Activated T-helper 17 cell treated with anti-CD3 and anti-CD28 coated beads, Interleukin-2, amount 50 U/mL, for 72 hours (primary cell): ENCODE data around the gene USP37. TPM values are rescaled to one million over a fixed set of nuclear protein-coding genes. Genes with fewer than 3 reads are reported as not detected.
"Not testable (repeated sequence)": the region's sequence is repeated elsewhere in the genome, so short reads cannot be mapped to it uniquely, and the experiment has no call there.

Experiments
- ATAC-seq: fragments of 150-1000 bp; cut with Tn5 transposase; replicated peaks from 2 replicates; pipeline ENCODE4 v1.10.0; 2021; ENCODE audit warnings: mild to moderate bottlenecking, moderate library complexity
- H3K27ac Mint-ChIP-seq: one replicate; pipeline ENCODE4 v1.8.0; 2022; ENCODE audit warnings: mixed read lengths
- H3K27me3 Mint-ChIP-seq: one replicate; pipeline ENCODE4 v1.8.0; 2022; ENCODE audit warnings: mixed read lengths
- H3K36me3 Mint-ChIP-seq: one replicate; pipeline ENCODE4 v1.8.0; 2022; ENCODE audit warnings: low read depth, mild to moderate bottlenecking, mixed read lengths
- H3K4me1 Mint-ChIP-seq: one replicate; pipeline ENCODE4 v1.8.0; 2022; ENCODE audit warnings: mixed read lengths
- H3K4me3 Mint-ChIP-seq: one replicate; pipeline ENCODE4 v1.8.0; 2022; ENCODE audit warnings: mild to moderate bottlenecking, mixed read lengths
- H3K9me3 Mint-ChIP-seq: one replicate; pipeline ENCODE4 v1.8.0; 2022; ENCODE audit warnings: mixed read lengths
- total RNA-seq, 2 donors: library from RNA; stranded (reverse); gene quantifications; one replicate each; pipeline ENCODE4 v1.2.3, GENCODE V29; 2022

The USP37 gene
- total RNA-seq, 2 donors from 2014 or later = 37.3 to 111 TPM

GRCh38 chr2:218569038-218569431 is 884 bp upstream of the USP37 start:
- Mint-ChIP-seq H3K4me1 (peaks cover 36% of the 10 kb centered on the region), H3K27me3 (no peaks in the 10 kb centered on the region), H3K27ac (peak overlapping the region; percentile 89), H3K4me3 (peak overlapping the region; percentile 91), H3K36me3 (peaks cover 100% of the 10 kb centered on the region), H3K9me3 (no peaks in the 10 kb centered on the region)
- ATAC-seq = peak; percentile 54

GRCh38 chr2:218567797-218568189 is 358 bp downstream of the USP37 start:
- H3K27me3 Mint-ChIP-seq = no peaks in the 10 kb centered on the region
- peaks cover 42% of the 10 kb centered on the region for H3K4me1 Mint-ChIP-seq
- peak overlapping the region; percentile 89 for H3K27ac Mint-ChIP-seq
- H3K4me3 Mint-ChIP-seq = peak overlapping the region; percentile 91
- peaks cover 100% of the 10 kb centered on the region for H3K36me3 Mint-ChIP-seq
- no peaks in the 10 kb centered on the region for H3K9me3 Mint-ChIP-seq
- peak; percentile 52 for ATAC-seq

GRCh38 chr2:218566296-218566695 is 1.9 kb downstream of the USP37 start:
- Mint-ChIP-seq H3K27ac (peak overlapping the region; percentile 89), H3K27me3 (no peaks in the 10 kb centered on the region), H3K9me3 (no peaks in the 10 kb centered on the region), H3K4me1 (peaks cover 42% of the 10 kb centered on the region), H3K4me3 (peak overlapping the region; percentile 91), H3K36me3 (peaks cover 100% of the 10 kb centered on the region)
- no peak for ATAC-seq

GRCh38 chr2:218564056-218564455 is 4.1 kb downstream of the USP37 start:
- ATAC-seq = no peak
- H3K27me3 Mint-ChIP-seq = no peaks in the 10 kb centered on the region
- H3K4me3 Mint-ChIP-seq = no peak overlapping the region
- H3K4me1 Mint-ChIP-seq = peaks cover 27% of the 10 kb centered on the region
- no peak overlapping the region for H3K27ac Mint-ChIP-seq
- H3K36me3 Mint-ChIP-seq = peaks cover 100% of the 10 kb centered on the region
- H3K9me3 Mint-ChIP-seq = no peaks in the 10 kb centered on the region

- Mint-ChIP-seq H3K9me3 (no peaks in the 10 kb centered on the region), H3K4me1 (peaks cover 18% of the 10 kb centered on the region), H3K36me3 (peaks cover 100% of the 10 kb centered on the region), H3K27me3 (no peaks in the 10 kb centered on the region), H3K4me3 (no peak overlapping the region), H3K27ac (no peak overlapping the region)
- no peak for ATAC-seq
Observed at GRCh38 chr2:218558986-218559385, 9.2 kb downstream of the USP37 start.

GRCh38 chr2:218557941-218558340 is 10.2 kb downstream of the USP37 start:
- H3K4me3 Mint-ChIP-seq = no peak overlapping the region
- ATAC-seq = no peak
- H3K36me3 Mint-ChIP-seq = peaks cover 100% of the 10 kb centered on the region
- no peak overlapping the region for H3K27ac Mint-ChIP-seq
- peaks cover 18% of the 10 kb centered on the region for H3K4me1 Mint-ChIP-seq
- H3K9me3 Mint-ChIP-seq = no peaks in the 10 kb centered on the region
- no peaks in the 10 kb centered on the region for H3K27me3 Mint-ChIP-seq

GRCh38 chr2:218555527-218555926 is 12.6 kb downstream of the USP37 start:
- Mint-ChIP-seq H3K36me3 (peaks cover 100% of the 10 kb centered on the region), H3K27me3 (no peaks in the 10 kb centered on the region), H3K9me3 (no peaks in the 10 kb centered on the region), H3K4me3 (no peak overlapping the region), H3K4me1 (peaks cover 18% of the 10 kb centered on the region), H3K27ac (peak overlapping the region; percentile 3)
- no peak for ATAC-seq

- H3K36me3 Mint-ChIP-seq = peaks cover 99% of the 10 kb centered on the region
- ATAC-seq, H3K27me3 Mint-ChIP-seq, H3K9me3 Mint-ChIP-seq, H3K4me3 Mint-ChIP-seq, H3K27ac Mint-ChIP-seq: not testable (repeated sequence)
- peaks cover 18% of the 10 kb centered on the region for H3K4me1 Mint-ChIP-seq
Observed at GRCh38 chr2:218554225-218554624, 13.9 kb downstream of the USP37 start.

- Mint-ChIP-seq H3K4me1 (peaks cover 1% of the 10 kb centered on the region), H3K36me3 (peaks cover 99% of the 10 kb centered on the region), H3K9me3 (no peaks in the 10 kb centered on the region), H3K27me3 (no peaks in the 10 kb centered on the region), H3K4me3 (no peak overlapping the region), H3K27ac (no peak overlapping the region)
- no peak for ATAC-seq
Observed at GRCh38 chr2:218547978-218548377, 20.2 kb downstream of the USP37 start.

GRCh38 chr2:218547511-218547910 is 20.6 kb downstream of the USP37 start:
- Mint-ChIP-seq H3K4me1 (no peaks in the 10 kb centered on the region), H3K27me3 (no peaks in the 10 kb centered on the region), H3K4me3 (no peak overlapping the region), H3K36me3 (peaks cover 99% of the 10 kb centered on the region), H3K9me3 (no peaks in the 10 kb centered on the region), H3K27ac (no peak overlapping the region)
- no peak for ATAC-seq

- Mint-ChIP-seq H3K4me3 (no peak overlapping the region), H3K27ac (no peak overlapping the region)
- no peak for ATAC-seq
Observed at GRCh38 chr2:218546012-218546411, 22.1 kb downstream of the USP37 start.

GRCh38 chr2:218540015-218540414 is 28.1 kb downstream of the USP37 start:
- H3K27ac Mint-ChIP-seq = no peak overlapping the region

More at GRCh38 chr2:218546012-218546411, 22.1 kb downstream of the USP37 start:
- Mint-ChIP-seq H3K36me3 (peaks cover 99% of the 10 kb centered on the region), H3K27me3 (no peaks in the 10 kb centered on the region), H3K4me1 (no peaks in the 10 kb centered on the region), H3K9me3 (no peaks in the 10 kb centered on the region)

GRCh38 chr2:218536804-218537494 is 31.2 kb downstream of the USP37 start:
- Mint-ChIP-seq H3K4me1 (no peaks in the 10 kb centered on the region), H3K27me3 (no peaks in the 10 kb centered on the region), H3K36me3 (peaks cover 99% of the 10 kb centered on the region), H3K27ac (no peak overlapping the region), H3K9me3 (no peaks in the 10 kb centered on the region), H3K4me3 (no peak overlapping the region)
- ATAC-seq = no peak

More at GRCh38 chr2:218540015-218540414, 28.1 kb downstream of the USP37 start:
- ATAC-seq = no peak
- no peaks in the 10 kb centered on the region for H3K9me3 Mint-ChIP-seq
- peaks cover 100% of the 10 kb centered on the region for H3K36me3 Mint-ChIP-seq
- no peaks in the 10 kb centered on the region for H3K4me1 Mint-ChIP-seq
- no peak overlapping the region for H3K4me3 Mint-ChIP-seq
- H3K27me3 Mint-ChIP-seq = no peaks in the 10 kb centered on the region

GRCh38 chr2:218529990-218530389 is 38.2 kb downstream of the USP37 start:
- Mint-ChIP-seq H3K4me1 (no peaks in the 10 kb centered on the region), H3K36me3 (peaks cover 98% of the 10 kb centered on the region), H3K27me3 (no peaks in the 10 kb centered on the region), H3K9me3 (no peaks in the 10 kb centered on the region), H3K27ac (no peak overlapping the region), H3K4me3 (no peak overlapping the region)
- ATAC-seq = no peak

- not testable (repeated sequence) for H3K9me3 Mint-ChIP-seq, H3K27me3 Mint-ChIP-seq, H3K4me3 Mint-ChIP-seq, H3K27ac Mint-ChIP-seq, H3K4me1 Mint-ChIP-seq, ATAC-seq
- H3K36me3 Mint-ChIP-seq = peaks cover 99% of the 10 kb centered on the region
Observed at GRCh38 chr2:218528409-218528808, 39.7 kb downstream of the USP37 start.
